Aorta (tissue), 5 donors: ENCODE results near the gene MGST2. TPM values are rescaled to one million over a fixed set of nuclear protein-coding genes. Genes with fewer than 3 reads are reported as not detected.
"Not testable (repeated sequence)": the region's sequence is repeated elsewhere in the genome, so short reads cannot be mapped to it uniquely, and the experiment has no call there.

ENCODE experiments used
- ATAC-seq: fragments of 200-7000 bp; cut with Tn5 transposase; one replicate; pipeline ENCODE4 v1.9.1; 2022; ENCODE audit warnings: moderate library complexity; ENCODE audit not compliant: low FRiP score
- DNase-seq, 2 donors: peaks; one replicate each; pipeline ENCODE4 v3.0.0-alpha.2; 2020
- H3K27ac ChIP-seq, 2 donors: one replicate each; pipeline ENCODE4 v1.5.1; 2013; ENCODE audit warnings: low read length in 2 of 2, mild to moderate bottlenecking in 2 of 2, moderate library complexity in 2 of 2, control low read depth in 1 of 2, inconsistent platforms in 1 of 2, low read depth in 1 of 2
- H3K27me3 ChIP-seq, 2 donors: one replicate each; pipeline ENCODE4 v1.6.1; 2013; ENCODE audit warnings: control low read depth in 1 of 2, low read length in 1 of 2, mild to moderate bottlenecking in 1 of 2, moderate library complexity in 1 of 2; ENCODE audit not compliant: insufficient read depth in 2 of 2, control insufficient read depth in 1 of 2
- H3K36me3 ChIP-seq, 2 donors: one replicate each; pipeline ENCODE4 v1.6.1; 2013; ENCODE audit warnings: control low read depth in 1 of 2, low read length in 1 of 2, mild to moderate bottlenecking in 1 of 2; ENCODE audit not compliant: insufficient read depth in 2 of 2, control insufficient read depth in 1 of 2
- H3K4me1 ChIP-seq, 2 donors: one replicate each; pipeline ENCODE4 v1.6.1; 2013; ENCODE audit warnings: low read length in 2 of 2, control low read depth in 1 of 2, mild to moderate bottlenecking in 1 of 2, moderate library complexity in 1 of 2; ENCODE audit not compliant: insufficient read depth in 2 of 2, control insufficient read depth in 1 of 2
- H3K4me3 ChIP-seq, 2 donors: one replicate each; pipeline ENCODE4 v1.5.1; 2013; ENCODE audit warnings: low read length in 2 of 2, control low read depth in 1 of 2, mild to moderate bottlenecking in 1 of 2
- H3K9me3 ChIP-seq: one replicate; pipeline ENCODE4 v1.6.1; 2013; ENCODE audit warnings: mild to moderate bottlenecking, low read length; ENCODE audit not compliant: control insufficient read depth
- WGBS, 2 donors: extraction: QIAGEN DNeasy Blood & Tissue Kit; methylation state at CpG; one replicate each; pipeline ENCODE4 v1.1.7; 2013; 5-methylcytosine and 5-hydroxymethylcytosine counted together
- intact Hi-C, 2 donors: fragments of 100-400 bp; cut with DNase I; formaldehyde crosslinking; loops; one replicate each; pipeline versions ENCODE4 v1.14.2 to v1.15.0; 2022
- polyA plus RNA-seq, 2 donors: library from polyadenylated mRNA; stranded (reverse); fragments of 200-250 nt; gene quantifications; one replicate each; pipeline ENCODE4 v1.2.3, GENCODE V29; 2013
- total RNA-seq, 2 donors: library from RNA; stranded (reverse); fragmentation: NEBNext Ultra II Directional; extraction: Animal tissue kit (Norgen Biotek cat#: 25700); gene quantifications; one replicate each; pipeline ENCODE4 v1.2.1, GENCODE V29; 2021
- donor health status: healthy with polysubstance abuse.
- donor health status: Bipolar disorder and iron deficiency.
- donor health status: DM: no; HTN: no; CAD: no.
- donor health status: DM: no; HTN: no; CAD: no.
- donor health status: DM: yes; HTN: yes; CAD: no.

MGST2 gene
- total and polyA plus RNA-seq, 4 donors: 36.0 to 48.7 (median 44.6) TPM

- no peaks in the 10 kb centered on the region for H3K27me3 ChIP-seq
- intact Hi-C loops: loop anchor here in 1 of 2 donors (10.0 kb wide), 2 partner anchors 141 to 221 kb away; no protein-coding TSS in a partner anchor
- no peaks in the 10 kb centered on the region for H3K36me3 ChIP-seq
- no peaks in the 10 kb centered on the region for H3K4me1 ChIP-seq
- 75 to 84% methylated on average over 3 of the region's 3 CpGs for WGBS, 2 donors
- H3K9me3 ChIP-seq: peaks cover 2% of the 10 kb centered on the region
- ATAC-seq: no peak
- H3K27ac ChIP-seq: no peak overlapping the region
- no peak for DNase-seq
- no peak overlapping the region for H3K4me3 ChIP-seq
These were observed 29.7 kb upstream of the MGST2 start for GRCh38 chr4:139635966-139636365.

GRCh38 chr4:139638306-139638705 lies 27.3 kb upstream of the MGST2 start:
- 48 to 94% methylated on average over 3 of the region's 3 CpGs for WGBS, 2 donors

GRCh38 chr4:139639654-139640053 lies 26.0 kb upstream of the MGST2 start:
- H3K27ac ChIP-seq: no peak overlapping the region
- no peaks in the 10 kb centered on the region for H3K4me1 ChIP-seq
- WGBS, 2 donors: 89 to 93% methylated on average over 5 of the region's 5 CpGs
- DNase-seq (no peak), ATAC-seq (no peak)
- intact Hi-C loops: loop anchor here in 1 of 2 donors (10.0 kb wide), 2 partner anchors 145 to 225 kb away; no protein-coding TSS in a partner anchor
- no peak overlapping the region for H3K4me3 ChIP-seq
- H3K9me3 ChIP-seq: peaks cover 2% of the 10 kb centered on the region
- H3K27me3 ChIP-seq: no peaks in the 10 kb centered on the region
- no peaks in the 10 kb centered on the region for H3K36me3 ChIP-seq

More at GRCh38 chr4:139638306-139638705, 27.3 kb upstream of the MGST2 start:
- H3K4me3 ChIP-seq, H3K27ac ChIP-seq, H3K27me3 ChIP-seq, DNase-seq, ATAC-seq, H3K9me3 ChIP-seq, H3K36me3 ChIP-seq, H3K4me1 ChIP-seq: not testable (repeated sequence)
- intact Hi-C loops: loop anchor here in 1 of 2 donors (10.0 kb wide), 2 partner anchors 144 to 224 kb away; no protein-coding TSS in a partner anchor

- H3K4me1 ChIP-seq: no peaks in the 10 kb centered on the region
- DNase-seq (no peak), ATAC-seq (no peak)
- H3K36me3 ChIP-seq: no peaks in the 10 kb centered on the region
- peaks cover 2% of the 10 kb centered on the region for H3K9me3 ChIP-seq
- intact Hi-C loops: no loop called here
- no peak overlapping the region for H3K27ac ChIP-seq
- 88 to 92% methylated on average over 2 of the region's 2 CpGs for WGBS, 2 donors
- H3K27me3 ChIP-seq: no peaks in the 10 kb centered on the region
- H3K4me3 ChIP-seq: no peak overlapping the region
These were observed 24.4 kb upstream of the MGST2 start for GRCh38 chr4:139641218-139641617.

- no peak for DNase-seq
- no peaks in the 10 kb centered on the region for H3K27me3 ChIP-seq
- ATAC-seq: no peak
- no peaks in the 10 kb centered on the region for H3K36me3 ChIP-seq
- no peak overlapping the region for H3K4me3 ChIP-seq
- no peak overlapping the region for H3K27ac ChIP-seq
- no peaks in the 10 kb centered on the region for H3K4me1 ChIP-seq
- intact Hi-C loops: no loop called here
- WGBS, 2 donors: 76 to 91% methylated on average over 2 of the region's 2 CpGs
- H3K9me3 ChIP-seq: peaks cover 2% of the 10 kb centered on the region
These were observed 23.3 kb upstream of the MGST2 start for GRCh38 chr4:139642364-139642763.

- H3K36me3 ChIP-seq: no peaks in the 10 kb centered on the region
- ATAC-seq: no peak
- no peak overlapping the region for H3K27ac ChIP-seq
- no peak for DNase-seq
- no peak overlapping the region for H3K4me3 ChIP-seq
- 84 to 86% methylated on average over 11 of the region's 11 CpGs for WGBS, 2 donors
- intact Hi-C loops: no loop called here
- H3K9me3 ChIP-seq: peaks cover 2% of the 10 kb centered on the region
- H3K27me3 ChIP-seq: no peaks in the 10 kb centered on the region
- H3K4me1 ChIP-seq: no peaks in the 10 kb centered on the region
These were observed 22.4 kb upstream of the MGST2 start for GRCh38 chr4:139643042-139643895.

- H3K27ac ChIP-seq: no peak overlapping the region
- H3K9me3 ChIP-seq: no peaks in the 10 kb centered on the region
- intact Hi-C loops: no loop called here
- no peak overlapping the region for H3K4me3 ChIP-seq
- no peaks in the 10 kb centered on the region for H3K36me3 ChIP-seq
- no peak for ATAC-seq
- WGBS, 2 donors: 93 to 96% methylated on average over 6 of the region's 6 CpGs
- H3K27me3 ChIP-seq: no peaks in the 10 kb centered on the region
- no peak for DNase-seq
- H3K4me1 ChIP-seq: no peaks in the 10 kb centered on the region
These were observed 20.2 kb upstream of the MGST2 start for GRCh38 chr4:139645458-139645857.

- Histone ChIP-seq H3K4me1 (no peaks in the 10 kb centered on the region), H3K9me3 (no peaks in the 10 kb centered on the region), H3K27me3 (no peaks in the 10 kb centered on the region), H3K36me3 (no peaks in the 10 kb centered on the region), H3K27ac (no peak overlapping the region), H3K4me3 (no peak overlapping the region)
- no peak for ATAC-seq
- 93 to 94% methylated on average over 1 of the region's 1 CpG for WGBS, 2 donors
- intact Hi-C loops: no loop called here
- no peak for DNase-seq
These were observed 18.4 kb upstream of the MGST2 start for GRCh38 chr4:139647184-139647583.

GRCh38 chr4:139647952-139648351 lies 17.7 kb upstream of the MGST2 start:
- no peak overlapping the region for H3K4me3 ChIP-seq
- intact Hi-C loops: no loop called here
- DNase-seq: no peak
- no peaks in the 10 kb centered on the region for H3K9me3 ChIP-seq
- no peak for ATAC-seq
- no peak overlapping the region for H3K27ac ChIP-seq
- H3K4me1 ChIP-seq: no peaks in the 10 kb centered on the region
- H3K27me3 ChIP-seq: no peaks in the 10 kb centered on the region
- WGBS, 2 donors: 81 to 91% methylated on average over 1 of the region's 1 CpG
- H3K36me3 ChIP-seq: no peaks in the 10 kb centered on the region
